Heart left ventricle (tissue), 16 donors: ENCODE measurements around the gene GPRIN2. TPM values are rescaled to one million over a fixed set of nuclear protein-coding genes. Genes with fewer than 3 reads are reported as not detected.
A peak's percentile ranks its signal among the peaks of the same experiment; 100 is the strongest.

ENCODE experiments used
- ATAC-seq, 4 donors: fragments of 200-7000 bp; cut with Tn5 transposase; one replicate each; pipeline ENCODE4 v1.9.1; 2020 to 2022; ENCODE audit warnings: moderate library complexity in 4 of 4, mild to moderate bottlenecking in 3 of 4, moderate number of reproducible peaks in 1 of 4
- DNase-seq, 5 donors: peaks; one replicate each; pipeline ENCODE4 v3.0.0-alpha.2; 2020
- H3K27ac ChIP-seq, 12 donors: fragments of 200-600 bp; sonication (generic) in 4 of 12; one replicate each; pipeline versions ENCODE4 v1.5.0 to v1.8.0; 2016 to 2022; ENCODE audit warnings: mild to moderate bottlenecking in 2 of 12
- H3K27me3 ChIP-seq, 9 donors: fragments of 200-600 bp; sonication (generic) in 2 of 9; one replicate each; pipeline versions ENCODE4 v1.5.1 to v1.8.0; 2016 to 2022; ENCODE audit warnings: mild to moderate bottlenecking in 3 of 9
- H3K36me3 ChIP-seq, 9 donors: fragments of 200-600 bp; sonication (generic) in 2 of 9; one replicate each; pipeline versions ENCODE4 v1.5.0 to v1.8.0; 2018 to 2022; ENCODE audit warnings: mild to moderate bottlenecking in 2 of 9
- H3K4me1 ChIP-seq, 12 donors: fragments of 200-600 bp; sonication (generic) in 4 of 12; one replicate each; pipeline versions ENCODE4 v1.5.0 to v1.8.0; 2016 to 2022; ENCODE audit warnings: mild to moderate bottlenecking in 3 of 12
- H3K4me3 ChIP-seq, 12 donors: fragments of 200-600 bp; sonication (generic) in 4 of 12; one replicate each; pipeline versions ENCODE4 v1.5.0 to v1.8.0; 2017 to 2022; ENCODE audit warnings: mild to moderate bottlenecking in 9 of 12, moderate library complexity in 4 of 12
- H3K9me3 ChIP-seq, 12 donors: fragments of 200-600 bp; sonication (generic) in 4 of 12; one replicate each; pipeline versions ENCODE4 v1.5.0 to v1.8.0; 2016 to 2022; ENCODE audit warnings: mild to moderate bottlenecking in 1 of 12
- POLR2A ChIP-seq, 2 donors: fragments of 450-650 bp; IDR thresholded peaks; one replicate each; pipeline ENCODE4 v1.6.1; 2017; ENCODE audit warnings: antibody characterized with exemption in 2 of 2, mild to moderate bottlenecking in 2 of 2, moderate library complexity in 2 of 2
- WGBS, 4 donors: extraction: QIAGEN DNeasy Blood & Tissue Kit in 2 of 4; methylation state at CpG; one replicate each; pipeline versions ENCODE4 v1.1.5 to v1.1.7; 2013 to 2018; 5-methylcytosine and 5-hydroxymethylcytosine counted together
- intact Hi-C, 10 donors: fragments of 100-400 bp; cut with DNase I; formaldehyde crosslinking; loops; one replicate each; pipeline versions ENCODE4 v1.11.1 to v1.14.2; 2022
- polyA plus RNA-seq, 2 donors: library from polyadenylated mRNA; stranded (reverse); fragments of 200-250 nt; gene quantifications; one replicate each; pipeline ENCODE4 v1.2.3, GENCODE V29; 2013
- total RNA-seq, 9 donors: library from RNA; depleted of rRNA in 2 of 9; stranded (reverse); fragments of >200 nt in 2 of 9; fragmentation: NEBNext Ultra II Directional in 3 of 9; extraction: Animal tissue kit (Norgen Biotek cat#: 25700) in 3 of 9; gene quantifications; one replicate each; pipeline versions ENCODE4 v1.1.0 to v1.2.4, GENCODE V29; 2016 to 2023
- TF ChIP-seq, protein P1 (sequence below), 12 donors: fragments of 200-600 bp; sonication (generic) in 4 of 12; IDR thresholded peaks; one replicate each; pipeline versions ENCODE4 v1.5.0 to v1.8.0; 2018 to 2022; ENCODE audit warnings: antibody characterized with exemption in 12 of 12, mild to moderate bottlenecking in 5 of 12
- donor health status: ischemic (EF 13 %, LVEDD 7.1; RV severe dilation, severe dysfunction).
- donor health status: healthy with polysubstance abuse.
- donor health status: DM: no; HTN: yes; CAD: no.
- donor health status: DM: no; HTN: no; CAD: no.
- donor health status: ischemic (EF 25% LVEDD 6.9; RV normal size, moderate dysfunction).
- donor health status: ischemic (EF 25% LVEDD 5.7; RV mildly dilated, moderate dysfunction).
- donor health status: healthy.
- donor health status: DM: yes; HTN: yes; CAD: no.
- donor health status: ischemic (EF 35%, LVEDD 5.7; RV mildly dilated, moderate dysfunction).
- donor health status: nonischemic (EF 11% LVEDD 7.7; RV severe dilation, severe dysfunction).
- donor health status: DM: yes; HTN: yes; CAD: no.
- donor health status: PGD.
- donor health status: ischemic (EF 29% LVEDD 5.4; RV normal size, mild dysfunction).
- donor health status: nonischemic (EF 23%, LVEDD 6.1; RV moderate dilation, normal function).

GPRIN2 gene
- total and polyA plus RNA-seq, 11 donors = 0.50 TPM; not detected in 10

- Histone ChIP-seq H3K4me3 (no peak overlapping the region), H3K36me3 (no peaks in the 10 kb centered on the region), H3K27ac (no peak overlapping the region), H3K27me3 (peaks cover 23 to 88% (median 40%) of the 10 kb centered on the region in 9 donors), H3K4me1 (peaks cover 0 to 13% (median 3%) of the 10 kb centered on the region in 12 donors), H3K9me3 (no peaks in the 10 kb centered on the region)
- peak in 3 of 5 donors; percentile 19 to 60 (median 25) for DNase-seq
- ATAC-seq = no peak
- WGBS, 4 donors = 75 to 85% (median 78%) methylated on average over 10 of the region's 10 CpGs
- TF ChIP-seq, protein P1, sequence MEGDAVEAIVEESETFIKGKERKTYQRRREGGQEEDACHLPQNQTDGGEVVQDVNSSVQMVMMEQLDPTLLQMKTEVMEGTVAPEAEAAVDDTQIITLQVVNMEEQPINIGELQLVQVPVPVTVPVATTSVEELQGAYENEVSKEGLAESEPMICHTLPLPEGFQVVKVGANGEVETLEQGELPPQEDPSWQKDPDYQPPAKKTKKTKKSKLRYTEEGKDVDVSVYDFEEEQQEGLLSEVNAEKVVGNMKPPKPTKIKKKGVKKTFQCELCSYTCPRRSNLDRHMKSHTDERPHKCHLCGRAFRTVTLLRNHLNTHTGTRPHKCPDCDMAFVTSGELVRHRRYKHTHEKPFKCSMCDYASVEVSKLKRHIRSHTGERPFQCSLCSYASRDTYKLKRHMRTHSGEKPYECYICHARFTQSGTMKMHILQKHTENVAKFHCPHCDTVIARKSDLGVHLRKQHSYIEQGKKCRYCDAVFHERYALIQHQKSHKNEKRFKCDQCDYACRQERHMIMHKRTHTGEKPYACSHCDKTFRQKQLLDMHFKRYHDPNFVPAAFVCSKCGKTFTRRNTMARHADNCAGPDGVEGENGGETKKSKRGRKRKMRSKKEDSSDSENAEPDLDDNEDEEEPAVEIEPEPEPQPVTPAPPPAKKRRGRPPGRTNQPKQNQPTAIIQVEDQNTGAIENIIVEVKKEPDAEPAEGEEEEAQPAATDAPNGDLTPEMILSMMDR (IDR thresholded peaks at IDR 0.05) = no peak
- intact Hi-C loops = no loop called here
Observed at GRCh38 chr10:46552526-46553237, 3.8 kb downstream of the GPRIN2 start.

- Histone ChIP-seq H3K4me1 (peaks cover 0 to 12% (median 3%) of the 10 kb centered on the region in 12 donors), H3K27me3 (peaks cover 16 to 88% (median 32%) of the 10 kb centered on the region in 9 donors), H3K27ac (no peak overlapping the region), H3K9me3 (no peaks in the 10 kb centered on the region), H3K4me3 (no peak overlapping the region), H3K36me3 (no peaks in the 10 kb centered on the region)
- DNase-seq (peak; percentile 7 to 71 (median 22)), ATAC-seq (no peak)
- intact Hi-C loops = loop anchor here in 1 of 10 donors (2.0 kb wide), 1 partner anchor 17 kb away; no protein-coding TSS in a partner anchor
- WGBS, 4 donors = 84 to 90% (median 85%) methylated on average over 12 of the region's 12 CpGs
- no peak for TF ChIP-seq POLR2A (IDR thresholded peaks at IDR 0.05)
- TF ChIP-seq, protein P1 (IDR thresholded peaks at IDR 0.05) = no peak
Observed at GRCh38 chr10:46551701-46552525, 4.5 kb downstream of the GPRIN2 start.

- H3K27ac ChIP-seq = no peak overlapping the region
- no peaks in the 10 kb centered on the region for H3K9me3 ChIP-seq
- H3K4me1 ChIP-seq = peaks cover 0 to 4% (median under 1%) of the 10 kb centered on the region in 12 donors
- intact Hi-C loops = loop anchor here in 1 of 10 donors (2.0 kb wide), 1 partner anchor 16 kb away; no protein-coding TSS in a partner anchor
- no peaks in the 10 kb centered on the region for H3K36me3 ChIP-seq
- TF ChIP-seq POLR2A (IDR thresholded peaks at IDR 0.05) = no peak
- TF ChIP-seq, protein P1 (IDR thresholded peaks at IDR 0.05) = no peak
- peak in 4 of 5 donors; percentile 6 to 54 (median 20) for DNase-seq
- 80 to 85% (median 81%) methylated on average over 8 of the region's 8 CpGs for WGBS, 4 donors
- peaks cover 9 to 83% (median 28%) of the 10 kb centered on the region in 9 donors for H3K27me3 ChIP-seq
- ATAC-seq = no peak
- H3K4me3 ChIP-seq = no peak overlapping the region
Observed at GRCh38 chr10:46550795-46551700, 5.4 kb downstream of the GPRIN2 start.
